A549 treated with ZK216348 at 1 μM for 4 hours (cell line): ENCODE data around the gene PON1. TPM values are rescaled to one million over a fixed set of nuclear protein-coding genes. Genes with fewer than 3 reads are reported as not detected.

Experiments
- total RNA-seq: library from RNA; stranded (reverse); fragments of 200-300 nt; extraction: Qiagen RNA extraction; gene quantifications from 5 replicates; pipeline ENCODE4 v1.2.3, GENCODE V29; 2022; ENCODE audit warnings: low read depth

PON1 gene
- 0.37 to 1.5 TPM (median 0.92 TPM) in 5 replicates for total RNA-seq

DNA sequence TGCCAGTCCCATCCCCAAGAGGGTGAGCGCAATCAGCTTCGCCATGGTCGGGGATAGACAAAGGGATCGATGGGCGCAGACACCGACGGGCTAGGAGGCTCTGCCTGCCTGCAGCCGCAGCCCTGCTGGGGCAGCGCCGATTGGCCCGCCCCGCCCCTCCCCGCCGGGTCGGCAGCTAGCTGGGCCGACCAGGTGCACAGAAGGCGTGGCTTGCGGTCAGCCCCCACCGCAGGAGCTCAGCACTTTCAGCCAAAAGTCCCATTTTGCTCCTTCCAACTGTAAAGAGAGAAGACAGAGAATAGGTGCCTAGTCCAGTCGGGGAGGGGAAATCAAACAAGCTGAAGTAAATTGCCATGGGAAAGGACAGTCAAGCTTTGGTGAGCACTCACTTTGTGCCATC, at the start of gene PON1:
PON1 (minus strand) TSS at position 102 of the 400 bp plus-strand sequence; CDS start at position 45, 57 bp downstream.

Other genes starting within 250 kb of the PON1 start
- 33.5 to 45.3 TPM (median 34.6 TPM) in 5 replicates for gene PON3, start 71.8 kb upstream of the PON1 start, total RNA-seq
- 266 to 375 TPM (median 346 TPM) in 5 replicates for gene PON2, start 110.5 kb upstream of the PON1 start, total RNA-seq
- 0.15 to 0.56 TPM (median 0.25 TPM) in 5 replicates for gene ASB4, start 161.4 kb upstream of the PON1 start, total RNA-seq